ENCODE results near the gene CCND1.
"Not testable (repeated sequence)": the region's sequence is repeated elsewhere in the genome, so short reads cannot be mapped to it uniquely, and the experiment has no call there.

CCND1 gene

GRCh38 chr11:69669486-69669885 is 28.5 kb downstream of the CCND1 start:
- DNase-seq: no peak

- peak; percentile 50 for DNase-seq
These were observed 29.3 kb downstream of the CCND1 start for GRCh38 chr11:69670158-69670845.

- no peak for DNase-seq
These were observed 30.9 kb downstream of the CCND1 start for GRCh38 chr11:69671734-69672465.

GRCh38 chr11:69674267-69674885 is 33.4 kb downstream of the CCND1 start:
- no peak for DNase-seq

GRCh38 chr11:69674886-69675714 is 34.1 kb downstream of the CCND1 start, which contains the start of gene LTO1:
Gene LTO1, minus strand, starts transcription at chr11:69675353. Its CDS starts 114 bp downstream, at chr11:69675239.
- DNase-seq: peak; percentile 97

- DNase-seq: no peak
These were observed 36.8 kb downstream of the CCND1 start for GRCh38 chr11:69677749-69678148.

GRCh38 chr11:69680688-69681087 is 39.7 kb downstream of the CCND1 start:
- DNase-seq: no peak

GRCh38 chr11:69682221-69682620 is 41.3 kb downstream of the CCND1 start:
- DNase-seq: no peak

GRCh38 chr11:69682681-69683326 is 41.8 kb downstream of the CCND1 start:
- no peak for DNase-seq

GRCh38 chr11:69683764-69684333 is 42.9 kb downstream of the CCND1 start:
- DNase-seq: no peak

GRCh38 chr11:69684651-69685050 is 43.7 kb downstream of the CCND1 start:
- no peak for DNase-seq

GRCh38 chr11:69685348-69685747 is 44.4 kb downstream of the CCND1 start:
- DNase-seq: no peak

- DNase-seq: no peak
These were observed 45.5 kb downstream of the CCND1 start for GRCh38 chr11:69686452-69686851.

GRCh38 chr11:69686856-69687255 is 45.9 kb downstream of the CCND1 start:
- DNase-seq: no peak

- not testable (repeated sequence) for DNase-seq
These were observed 47.2 kb downstream of the CCND1 start for GRCh38 chr11:69687969-69688771.

- no peak for DNase-seq
These were observed 48.7 kb downstream of the CCND1 start for GRCh38 chr11:69689484-69690319.

GRCh38 chr11:69691463-69691862 is 50.5 kb downstream of the CCND1 start:
- DNase-seq: no peak

- no peak for DNase-seq
These were observed 51.5 kb downstream of the CCND1 start for GRCh38 chr11:69692422-69692821.

GRCh38 chr11:69694781-69695180 is 53.8 kb downstream of the CCND1 start:
- no peak for DNase-seq

GRCh38 chr11:69695581-69695980 is 54.6 kb downstream of the CCND1 start:
- DNase-seq: no peak

Data from activated CD4-positive, CD25-positive, alpha-beta regulatory T cell treated with anti-CD3 and anti-CD28 coated beads, Interleukin-2, amount 50 U/mL, for 72 hours (primary cell).